GM18868 (cell line): ENCODE data around the gene NEK1.

Source experiments
- ATAC-seq: cut with Tn5 transposase; IDR thresholded peaks from one replicate; pipeline ENCODE4 v1.9.1; 2021; ENCODE audit warnings: mild to moderate bottlenecking, moderate library complexity; ENCODE audit not compliant: unreplicated experiment

The NEK1 gene

GRCh38 chr4:169611991-169612870 lies at the start of gene NEK1:
Gene NEK1 (minus strand): TSS chr4:169612583. CDS start chr4:169602630, 9,953 bp downstream.
- peak; percentile 94 for ATAC-seq

GRCh38 chr4:169661761-169662160 lies 49.4 kb upstream of the NEK1 start:
- ATAC-seq: no peak

GRCh38 chr4:169660929-169661328 lies 48.5 kb upstream of the NEK1 start:
- no peak for ATAC-seq

GRCh38 chr4:169659716-169660670 lies 47.6 kb upstream of the NEK1 start:
- ATAC-seq: peak; percentile 96

GRCh38 chr4:169658975-169659715 lies 46.8 kb upstream of the NEK1 start:
- ATAC-seq: no peak

GRCh38 chr4:169658196-169658595 lies 45.8 kb upstream of the NEK1 start:
- ATAC-seq: no peak

- no peak for ATAC-seq
Measured at GRCh38 chr4:169657470-169658107, 45.2 kb upstream of the NEK1 start.

GRCh38 chr4:169655401-169655800 lies 43.0 kb upstream of the NEK1 start:
- ATAC-seq: no peak

GRCh38 chr4:169652535-169652934 lies 40.2 kb upstream of the NEK1 start:
- ATAC-seq: no peak

GRCh38 chr4:169650227-169650936 lies 38.0 kb upstream of the NEK1 start:
- no peak for ATAC-seq

GRCh38 chr4:169649545-169650226 lies 37.3 kb upstream of the NEK1 start:
- ATAC-seq: no peak

- no peak for ATAC-seq
Measured at GRCh38 chr4:169645627-169646026, 33.2 kb upstream of the NEK1 start.

GRCh38 chr4:169644802-169645201 lies 32.4 kb upstream of the NEK1 start:
- no peak for ATAC-seq

- no peak for ATAC-seq
Measured at GRCh38 chr4:169640261-169640870, 28.0 kb upstream of the NEK1 start.

GRCh38 chr4:169634975-169635374 lies 22.6 kb upstream of the NEK1 start:
- no peak for ATAC-seq

- no peak for ATAC-seq
Measured at GRCh38 chr4:169632896-169633295, 20.5 kb upstream of the NEK1 start.

GRCh38 chr4:169630069-169630468 lies 17.7 kb upstream of the NEK1 start:
- ATAC-seq: no peak

GRCh38 chr4:169628579-169628978 lies 16.2 kb upstream of the NEK1 start:
- ATAC-seq: no peak

GRCh38 chr4:169627307-169627706 lies 14.9 kb upstream of the NEK1 start:
- no peak for ATAC-seq
